Epidermal melanocyte (primary cell): ENCODE measurements around the gene CCDC74A.
"Not testable (repeated sequence)": the region's sequence is repeated elsewhere in the genome, so short reads cannot be mapped to it uniquely, and the experiment has no call there.

Experiments used
- DNase-seq: peaks from one replicate; pipeline ENCODE4 v3.0.0; 2011; ENCODE audit warnings: low spot score; ENCODE audit not compliant: insufficient read length

The CCDC74A gene

DNA sequence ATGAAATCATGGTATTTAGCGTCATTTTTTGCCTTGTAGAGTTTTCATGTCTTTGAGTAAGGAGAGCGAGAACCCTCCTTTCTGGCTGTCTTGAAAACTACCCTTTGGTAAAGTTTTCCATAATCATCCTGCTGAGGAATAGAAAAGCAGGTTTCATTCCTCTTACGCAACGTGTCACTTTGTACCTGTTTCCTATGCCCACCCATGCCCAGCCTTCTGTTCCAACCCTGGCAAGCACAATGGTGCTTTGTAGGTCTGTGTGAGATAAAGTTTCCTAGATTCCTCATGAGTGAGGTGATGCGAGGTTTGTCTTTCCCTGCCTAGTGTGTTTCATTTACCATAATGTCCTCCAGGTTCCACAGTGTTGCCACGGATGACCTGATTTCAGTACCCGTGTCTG lies 29.3 kb downstream of the CCDC74A start:
- DNase-seq: no peak

DNA sequence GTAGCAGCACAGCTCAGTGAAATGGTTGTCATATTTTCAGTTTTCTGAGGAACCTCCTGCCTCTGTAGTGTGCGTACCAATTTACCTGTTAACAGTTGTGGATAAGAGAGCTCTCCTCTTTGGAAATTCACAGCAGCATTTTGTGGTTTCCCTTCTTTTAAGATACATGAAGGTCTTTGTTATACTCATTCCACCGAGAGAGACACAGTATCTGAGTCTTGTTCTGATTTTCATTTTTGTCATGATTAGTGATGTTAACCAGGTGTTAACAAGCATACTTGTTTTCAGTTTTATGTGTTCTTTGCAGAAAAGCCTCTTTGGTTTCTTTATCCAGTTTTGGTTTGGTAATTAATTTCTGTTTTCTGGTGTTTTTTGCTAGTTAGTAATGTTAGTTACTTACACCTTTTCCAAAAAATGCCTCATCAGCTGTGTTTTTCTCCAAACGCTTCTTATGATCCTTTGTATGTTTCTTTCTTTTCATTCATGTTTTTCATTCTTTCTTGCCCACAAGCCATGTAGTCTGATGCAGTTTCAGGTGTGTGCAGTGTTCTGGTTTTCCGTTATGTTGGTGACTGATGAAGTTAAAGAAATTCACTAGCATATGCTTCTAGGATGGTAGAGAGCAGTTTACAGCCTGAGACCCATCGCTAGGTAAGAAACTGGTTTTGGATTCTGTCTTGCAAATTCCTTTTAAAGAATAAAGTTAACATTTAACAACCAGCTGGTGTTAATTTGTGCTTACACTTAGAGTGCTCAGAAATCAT lies 30.1 kb downstream of the CCDC74A start:
- DNase-seq: no peak

DNA sequence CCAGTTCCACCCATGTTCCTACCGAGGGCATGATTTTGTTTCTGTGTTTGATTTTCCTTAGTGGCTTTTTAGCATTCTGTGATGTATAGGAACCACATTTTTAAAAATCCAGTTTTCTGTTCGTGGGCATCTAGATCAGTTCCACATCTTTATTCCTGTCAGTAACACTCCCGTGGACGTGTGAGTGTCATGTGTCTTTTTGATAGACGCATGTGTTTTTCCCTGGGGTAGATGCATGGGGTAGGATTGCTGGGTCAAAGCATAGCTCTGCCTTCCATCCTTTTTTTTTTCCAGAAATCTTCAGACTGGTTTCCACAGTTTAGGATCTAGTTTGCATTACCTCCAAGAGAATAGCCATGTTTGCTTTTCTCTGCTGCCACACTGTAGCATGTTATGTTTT lies 38.7 kb downstream of the CCDC74A start:
- no peak for DNase-seq

DNA sequence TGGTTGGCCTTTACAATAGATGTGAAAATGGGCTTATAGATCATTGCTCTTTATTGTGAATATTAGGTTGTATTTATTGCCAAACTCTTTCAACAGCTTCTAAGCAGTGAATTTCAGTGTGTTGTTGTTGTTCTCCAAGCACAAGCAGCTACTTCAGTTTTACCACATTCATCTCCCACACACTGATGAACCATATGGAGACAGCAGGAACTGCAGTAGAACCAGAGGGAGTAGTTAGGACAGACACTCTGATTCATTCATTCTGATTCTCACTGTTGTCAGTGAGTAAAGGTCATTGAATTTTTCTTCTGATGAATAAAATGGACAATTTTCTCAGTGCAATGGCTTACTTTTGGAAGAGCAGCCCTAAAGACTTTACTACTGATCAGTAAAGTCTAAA lies 40.2 kb downstream of the CCDC74A start:
- no peak for DNase-seq

DNA sequence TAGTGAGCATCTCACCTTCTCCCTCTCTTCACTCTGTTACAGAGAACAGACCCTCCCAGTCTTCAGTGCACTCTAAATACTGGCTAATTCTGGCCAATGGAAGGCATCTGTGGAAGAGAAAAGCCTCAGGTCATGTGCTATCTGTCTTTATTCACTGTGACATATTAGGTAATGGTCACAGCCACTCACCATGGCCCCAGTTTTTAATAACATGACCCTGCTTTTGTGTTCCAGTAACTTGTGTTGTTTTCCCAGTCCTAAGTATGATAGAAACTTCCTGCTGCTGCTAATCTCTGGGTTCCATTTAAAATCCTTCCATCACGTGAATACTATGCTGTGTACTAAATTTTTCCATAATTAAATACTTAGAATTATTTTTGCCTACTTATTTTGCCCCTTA lies 40.7 kb downstream of the CCDC74A start:
- not testable (repeated sequence) for DNase-seq

DNA sequence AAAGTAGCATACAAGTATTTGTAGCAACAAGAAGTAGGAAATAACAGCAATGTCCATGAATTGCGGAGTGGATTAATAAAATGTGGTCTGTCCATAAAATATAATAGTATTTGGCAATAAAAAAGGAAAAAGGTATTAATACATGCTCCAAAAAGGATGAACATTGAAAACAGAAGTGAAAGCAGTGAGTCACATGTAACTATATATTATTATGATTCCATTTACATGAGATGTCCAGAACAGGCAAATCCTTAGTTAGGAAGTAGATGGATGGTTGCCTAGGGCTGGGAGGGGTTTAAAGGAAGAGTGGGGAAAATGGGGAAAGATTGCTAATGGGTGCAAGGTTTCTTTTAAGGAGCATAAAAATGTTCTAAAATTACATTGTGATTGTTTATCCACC lies 44.5 kb downstream of the CCDC74A start:
- DNase-seq: no peak

DNA sequence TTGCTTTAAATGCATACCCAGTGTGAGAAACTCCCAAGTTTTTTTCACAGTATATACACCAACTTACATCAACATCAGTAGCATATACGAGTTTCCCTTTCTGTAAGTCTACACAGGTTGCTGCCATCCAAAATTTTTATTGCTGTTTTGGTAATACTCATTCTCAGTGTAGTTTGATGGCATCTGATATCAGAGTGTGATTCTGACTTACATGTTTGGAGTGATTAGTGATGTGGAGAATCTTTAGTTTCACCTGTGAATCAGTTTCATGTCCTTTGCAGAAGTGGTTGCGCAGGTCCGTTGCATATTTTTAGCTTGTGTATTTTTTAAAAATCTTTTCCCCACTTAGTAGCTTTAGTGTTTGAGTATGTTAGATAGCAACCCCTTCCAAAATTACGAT lies 50.1 kb downstream of the CCDC74A start:
- no peak for DNase-seq

DNA sequence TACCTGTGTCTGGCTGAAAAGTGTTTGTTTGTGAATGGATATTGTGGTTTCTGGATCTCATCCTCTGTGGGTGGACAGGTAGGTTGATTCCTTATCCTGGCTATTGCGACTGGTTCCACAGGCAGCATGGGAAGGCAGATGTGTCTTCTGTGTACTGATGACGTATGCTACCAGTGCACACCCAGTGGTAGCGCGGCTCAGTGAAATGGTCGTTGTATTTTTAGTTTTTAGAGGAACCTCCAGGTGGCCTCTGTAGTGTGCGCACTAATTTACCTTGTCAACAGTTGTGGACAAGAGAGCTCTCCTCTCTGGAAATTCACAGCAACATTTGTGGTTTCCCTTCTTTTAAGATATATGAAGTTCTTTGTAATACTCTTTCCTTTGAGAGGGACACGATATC lies 52.5 kb downstream of the CCDC74A start:
- DNase-seq: no peak
